CD14-positive monocyte (primary cell): ENCODE results near the gene SART3. TPM values are rescaled to one million over a fixed set of nuclear protein-coding genes. Genes with fewer than 3 reads are reported as not detected.
A peak's percentile ranks its signal among the peaks of the same experiment; 100 is the strongest.

ENCODE experiments used
- DNase-seq, 3 donors: peaks; one replicate each; pipeline ENCODE4 v3.0.0-alpha.2; 2011 to 2022
- H2AFZ ChIP-seq: 2 replicates; pipeline ENCODE4 v1.6.0; 2012; ENCODE audit warnings: mild to moderate bottlenecking, low read depth, low read length, inconsistent platforms; ENCODE audit not compliant: insufficient read depth, poor library complexity, severe bottlenecking
- H3K27ac ChIP-seq, 2 donors: 1 replicate in 1 of 2; 2 replicates in 1 of 2; pipeline ENCODE4 v1.5.1; 2012 to 2013; ENCODE audit warnings: low read length in 2 of 2, control low read depth in 1 of 2, inconsistent platforms in 1 of 2, low read depth in 1 of 2, mild to moderate bottlenecking in 1 of 2
- H3K27me3 ChIP-seq, 2 donors: one replicate each; pipeline versions ENCODE4 v1.6.0 to v1.6.1; 2011 to 2013; ENCODE audit warnings: low read length in 2 of 2; ENCODE audit not compliant: control insufficient read depth in 2 of 2, insufficient read depth in 2 of 2
- H3K36me3 ChIP-seq, 2 donors: replicated peaks in 1 of 2; 1 replicate in 1 of 2; 2 replicates in 1 of 2; pipeline versions ENCODE4 v1.5.1 to v1.6.1; 2012 to 2013; ENCODE audit warnings: low read length in 2 of 2, control low read depth in 1 of 2, inconsistent platforms in 1 of 2, mild to moderate bottlenecking in 1 of 2; ENCODE audit not compliant: insufficient read depth in 2 of 2, control insufficient read depth in 1 of 2
- H3K4me1 ChIP-seq, 2 donors: 1 replicate in 1 of 2; 2 replicates in 1 of 2; pipeline versions ENCODE4 v1.5.1 to v1.6.1; 2012 to 2013; ENCODE audit warnings: low read length in 2 of 2, control low read depth in 1 of 2, inconsistent platforms in 1 of 2, mild to moderate bottlenecking in 1 of 2, moderate library complexity in 1 of 2; ENCODE audit not compliant: insufficient read depth in 2 of 2, control insufficient read depth in 1 of 2
- H3K4me2 ChIP-seq: replicated peaks from 2 replicates; pipeline ENCODE3; 2012; ENCODE audit warnings: low read length, moderate library complexity, mild to moderate bottlenecking; ENCODE audit not compliant: poor library complexity, severe bottlenecking; ENCODE audit errors: extremely low read depth
- H3K4me3 ChIP-seq, 3 experiments: fragments of 200-600 bp in 1 of 3; sonication (generic) in 1 of 3; replicated peaks in 1 of 3; 1 replicate in 2 of 3; 2 replicates in 1 of 3; pipeline ENCODE4 v1.5.1; 2011 to 2013; ENCODE audit warnings: low read length in 3 of 3, mild to moderate bottlenecking in 3 of 3, control low read depth in 2 of 3, low read depth in 2 of 3, inconsistent platforms in 1 of 3, moderate library complexity in 1 of 3
- H3K79me2 ChIP-seq: 2 replicates; pipeline ENCODE4 v1.6.0; 2012; ENCODE audit warnings: mild to moderate bottlenecking, control low read depth, inconsistent platforms, low read length, moderate library complexity; ENCODE audit not compliant: insufficient read depth
- H3K9ac ChIP-seq: 2 replicates; pipeline ENCODE4 v1.6.0; 2017; ENCODE audit warnings: low read length, mild to moderate bottlenecking; ENCODE audit not compliant: insufficient read depth, poor library complexity, severe bottlenecking
- H3K9me3 ChIP-seq, 2 donors: replicated peaks in 1 of 2; 1 replicate in 1 of 2; 2 replicates in 1 of 2; pipeline versions ENCODE4 v1.5.1 to v1.6.1; 2012 to 2013; ENCODE audit warnings: low read length in 2 of 2, control low read depth in 1 of 2; ENCODE audit not compliant: control insufficient read depth in 1 of 2, insufficient read depth in 1 of 2
- H4K20me1 ChIP-seq: 2 replicates; pipeline ENCODE4 v1.6.0; 2012; ENCODE audit warnings: mild to moderate bottlenecking, low read length, control low read depth, moderate library complexity; ENCODE audit not compliant: insufficient read depth
- H3K27ac Mint-ChIP-seq, 7 donors: one replicate each; pipeline ENCODE4 v1.8.0; 2020; ENCODE audit warnings: mild to moderate bottlenecking in 7 of 7, mixed read lengths in 7 of 7, moderate library complexity in 6 of 7, inconsistent platforms in 2 of 7
- H3K27me3 Mint-ChIP-seq, 3 donors: one replicate each; pipeline ENCODE4 v1.8.0; 2021 to 2022; ENCODE audit warnings: low read depth in 3 of 3, mild to moderate bottlenecking in 3 of 3, mixed read lengths in 3 of 3, moderate library complexity in 3 of 3, inconsistent platforms in 1 of 3
- H3K36me3 Mint-ChIP-seq, 2 donors: one replicate each; pipeline ENCODE4 v1.8.0; 2020; ENCODE audit warnings: mixed read lengths in 2 of 2, inconsistent platforms in 1 of 2, mild to moderate bottlenecking in 1 of 2
- H3K4me1 Mint-ChIP-seq: one replicate; pipeline ENCODE4 v1.8.0; 2020; ENCODE audit warnings: mild to moderate bottlenecking, mixed read lengths
- H3K4me3 Mint-ChIP-seq, 2 donors: one replicate each; pipeline ENCODE4 v1.8.0; 2020; ENCODE audit warnings: mild to moderate bottlenecking in 2 of 2, mixed read lengths in 2 of 2, moderate library complexity in 1 of 2
- H3K9me3 Mint-ChIP-seq, 7 donors: one replicate each; pipeline ENCODE4 v1.8.0; 2020 to 2022; ENCODE audit warnings: mixed read lengths in 7 of 7, mild to moderate bottlenecking in 6 of 7, moderate library complexity in 6 of 7, inconsistent platforms in 2 of 7
- WGBS: methylation state at CpG from one replicate; pipeline ENCODE4 v1.1.5; 2013; ENCODE audit warnings: missing lambda C conversion rate; ENCODE audit not compliant: insufficient coverage; 5-methylcytosine and 5-hydroxymethylcytosine counted together
- intact Hi-C, 2 donors: fragments of 100-400 bp; cut with micrococcal nuclease; formaldehyde crosslinking; loops; one replicate each; pipeline versions ENCODE4 v1.15.0 to v1.15.1; 2023
- polyA plus RNA-seq, 3 donors: library from polyadenylated mRNA; depleted of rRNA in 1 of 3; unstranded in 2 of 3; stranded (reverse) in 1 of 3; fragments of 300-500 nt in 2 of 3; fragments of >200 nt in 1 of 3; fragmentation: Illumina TruSeq in 2 of 3; gene quantifications; 1 replicate in 2 of 3; 2 replicates in 1 of 3; pipeline ENCODE4 v1.2.3, GENCODE V29; 2012 to 2021
- TF ChIP-seq, protein P1 (sequence below): fragments of 200-600 bp; IDR thresholded peaks from one replicate; pipeline ENCODE4 v1.8.0; 2022; ENCODE audit warnings: antibody characterized with exemption, mild to moderate bottlenecking

SART3 gene
- polyA plus RNA-seq, 3 donors: 10.3 to 20.9 (median 20.6) TPM

- 100% methylated on average over 6 of the region's 10 CpGs for WGBS
- Histone ChIP-seq H3K4me2 (no peak overlapping the region), H3K79me2 (peaks cover 44% of the 10 kb centered on the region), H3K27ac (no peak overlapping the region), H3K4me1 (peaks cover 14 to 16% of the 10 kb centered on the region in 2 donors), H4K20me1 (peaks cover 7% of the 10 kb centered on the region), H2AFZ (no peak overlapping the region), H3K27me3 (no peaks in the 10 kb centered on the region), H3K4me3 (no peak overlapping the region), H3K9me3 (no peaks in the 10 kb centered on the region), H3K36me3 (peaks cover 74 to 88% of the 10 kb centered on the region in 2 donors), H3K9ac (no peak overlapping the region)
- Mint-ChIP-seq H3K27me3 (no peaks in the 10 kb centered on the region), H3K36me3 (peaks cover 77 to 88% of the 10 kb centered on the region in 2 donors), H3K4me1 (peaks cover 18% of the 10 kb centered on the region), H3K27ac (peak overlapping the region in 1 of 7 donors; percentile 21), H3K9me3 (no peaks in the 10 kb centered on the region), H3K4me3 (no peak overlapping the region)
- TF ChIP-seq, protein P1, sequence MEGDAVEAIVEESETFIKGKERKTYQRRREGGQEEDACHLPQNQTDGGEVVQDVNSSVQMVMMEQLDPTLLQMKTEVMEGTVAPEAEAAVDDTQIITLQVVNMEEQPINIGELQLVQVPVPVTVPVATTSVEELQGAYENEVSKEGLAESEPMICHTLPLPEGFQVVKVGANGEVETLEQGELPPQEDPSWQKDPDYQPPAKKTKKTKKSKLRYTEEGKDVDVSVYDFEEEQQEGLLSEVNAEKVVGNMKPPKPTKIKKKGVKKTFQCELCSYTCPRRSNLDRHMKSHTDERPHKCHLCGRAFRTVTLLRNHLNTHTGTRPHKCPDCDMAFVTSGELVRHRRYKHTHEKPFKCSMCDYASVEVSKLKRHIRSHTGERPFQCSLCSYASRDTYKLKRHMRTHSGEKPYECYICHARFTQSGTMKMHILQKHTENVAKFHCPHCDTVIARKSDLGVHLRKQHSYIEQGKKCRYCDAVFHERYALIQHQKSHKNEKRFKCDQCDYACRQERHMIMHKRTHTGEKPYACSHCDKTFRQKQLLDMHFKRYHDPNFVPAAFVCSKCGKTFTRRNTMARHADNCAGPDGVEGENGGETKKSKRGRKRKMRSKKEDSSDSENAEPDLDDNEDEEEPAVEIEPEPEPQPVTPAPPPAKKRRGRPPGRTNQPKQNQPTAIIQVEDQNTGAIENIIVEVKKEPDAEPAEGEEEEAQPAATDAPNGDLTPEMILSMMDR: no peak
- no peak for DNase-seq
- intact Hi-C loops: no loop called here
These were observed 22.3 kb downstream of the SART3 start for GRCh38 chr12:108538616-108539195.

- peaks cover 18% of the 10 kb centered on the region for H3K4me1 Mint-ChIP-seq
- Histone ChIP-seq H3K79me2 (peaks cover 38% of the 10 kb centered on the region), H3K4me1 (peaks cover 14 to 16% of the 10 kb centered on the region in 2 donors), H3K4me2 (no peak overlapping the region), H4K20me1 (peaks cover 7% of the 10 kb centered on the region), H3K9ac (no peak overlapping the region), H3K36me3 (peaks cover 74 to 88% of the 10 kb centered on the region in 2 donors), H3K9me3 (no peaks in the 10 kb centered on the region), H3K27ac (no peak overlapping the region), H3K4me3 (no peak overlapping the region), H2AFZ (no peak overlapping the region), H3K27me3 (no peaks in the 10 kb centered on the region)
- intact Hi-C loops: no loop called here
- H3K36me3 Mint-ChIP-seq: peaks cover 74 to 88% of the 10 kb centered on the region in 2 donors
- H3K27ac Mint-ChIP-seq: peak overlapping the region in 1 of 7 donors; percentile 58
- no CpG with 5 or more reads among the region's 6 CpGs for WGBS
- no peak for DNase-seq
- no peaks in the 10 kb centered on the region for H3K9me3 Mint-ChIP-seq
- no peak overlapping the region for H3K4me3 Mint-ChIP-seq
- H3K27me3 Mint-ChIP-seq: no peaks in the 10 kb centered on the region
- TF ChIP-seq, protein P1: no peak
These were observed 22.8 kb downstream of the SART3 start for GRCh38 chr12:108538146-108538545.
